ENCODE data around the gene TAS2R10. TPM values are rescaled to one million over a fixed set of nuclear protein-coding genes. Genes with fewer than 3 reads are reported as not detected.

The TAS2R10 gene
- polyA plus RNA-seq (2011; rRNA removed) (0.07 and 0.17 TPM in 2 replicates), polyA minus RNA-seq (2011; rRNA and poly(A)+ RNA removed) (0.66 and 1.1 TPM in 2 replicates)

DNA sequence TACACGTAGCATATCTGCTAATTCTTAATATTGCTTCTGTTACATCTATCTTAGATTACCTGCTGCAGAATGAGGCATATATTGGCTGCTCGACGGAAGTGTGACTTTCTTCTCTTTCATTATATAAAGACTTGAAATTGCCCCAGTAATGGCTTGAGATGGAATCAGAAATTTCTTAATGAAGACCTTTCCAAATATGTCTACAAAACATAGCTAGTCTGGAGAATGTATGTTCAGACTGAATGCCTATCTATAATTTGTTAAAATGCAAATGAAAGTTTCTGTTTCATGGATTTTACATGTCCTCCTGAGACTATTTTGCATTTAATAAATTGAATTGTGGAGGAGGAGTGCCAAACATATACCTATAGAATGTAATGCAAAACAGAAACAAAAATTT lies at the start of gene TAS2R10:
TAS2R10 (minus strand) TSS at position 101 of the 400 bp plus-strand sequence; CDS start at position 12, 89 bp downstream.
- H3K4me3 ChIP-seq (ENCODE audit: low read depth, low read length): no peak within 1 kb of the TSS
- TF ChIP-seq, protein P1, sequence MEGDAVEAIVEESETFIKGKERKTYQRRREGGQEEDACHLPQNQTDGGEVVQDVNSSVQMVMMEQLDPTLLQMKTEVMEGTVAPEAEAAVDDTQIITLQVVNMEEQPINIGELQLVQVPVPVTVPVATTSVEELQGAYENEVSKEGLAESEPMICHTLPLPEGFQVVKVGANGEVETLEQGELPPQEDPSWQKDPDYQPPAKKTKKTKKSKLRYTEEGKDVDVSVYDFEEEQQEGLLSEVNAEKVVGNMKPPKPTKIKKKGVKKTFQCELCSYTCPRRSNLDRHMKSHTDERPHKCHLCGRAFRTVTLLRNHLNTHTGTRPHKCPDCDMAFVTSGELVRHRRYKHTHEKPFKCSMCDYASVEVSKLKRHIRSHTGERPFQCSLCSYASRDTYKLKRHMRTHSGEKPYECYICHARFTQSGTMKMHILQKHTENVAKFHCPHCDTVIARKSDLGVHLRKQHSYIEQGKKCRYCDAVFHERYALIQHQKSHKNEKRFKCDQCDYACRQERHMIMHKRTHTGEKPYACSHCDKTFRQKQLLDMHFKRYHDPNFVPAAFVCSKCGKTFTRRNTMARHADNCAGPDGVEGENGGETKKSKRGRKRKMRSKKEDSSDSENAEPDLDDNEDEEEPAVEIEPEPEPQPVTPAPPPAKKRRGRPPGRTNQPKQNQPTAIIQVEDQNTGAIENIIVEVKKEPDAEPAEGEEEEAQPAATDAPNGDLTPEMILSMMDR (IDR thresholded peaks at IDR 0.05; ENCODE audit: insufficient read depth, low read depth, low read length): no peak
- DNase-seq (ENCODE audit: low read depth): no peak
- no peaks in the 10 kb centered on the region for H3K36me3 ChIP-seq (ENCODE audit: control insufficient read depth, insufficient read depth, low read length)
- CTCF ChIA-PET: interaction anchor here (1.3 kb wide), 1 partner anchor 60 kb away, joined by 3 read pairs; no protein-coding TSS in a partner anchor
- H3K27me3 ChIP-seq (ENCODE audit: control insufficient read depth, insufficient read depth, low read length): no peaks in the 10 kb centered on the region
- POLR2A ChIA-PET: no interaction called here

DNA sequence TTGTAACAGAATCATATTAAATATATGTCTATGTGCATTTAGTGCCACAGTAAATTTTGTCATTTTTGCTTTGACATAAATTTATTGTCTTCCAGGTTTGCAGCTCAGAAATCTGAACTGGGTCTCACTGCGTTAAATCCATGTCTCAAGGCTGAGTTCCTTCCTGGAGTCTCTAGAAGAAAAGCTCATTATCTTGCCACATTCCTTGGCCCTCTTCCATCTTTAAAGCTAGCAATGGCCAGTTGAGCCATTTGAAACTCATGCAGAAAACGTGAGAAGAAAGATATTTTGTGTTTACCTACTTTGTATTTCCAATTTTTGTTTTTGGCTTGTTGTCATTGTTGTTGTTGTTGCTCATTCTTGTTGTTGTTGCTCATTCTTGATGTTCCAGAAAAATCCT lies 47.2 kb upstream of the TAS2R10 start:
- DNase-seq (ENCODE audit: low read depth): no peak
- Histone ChIP-seq H3K27me3 (ENCODE audit: control insufficient read depth, insufficient read depth, low read length) (no peaks in the 10 kb centered on the region), H3K36me3 (ENCODE audit: control insufficient read depth, insufficient read depth, low read length) (no peaks in the 10 kb centered on the region), H3K4me3 (ENCODE audit: low read depth, low read length) (no peak overlapping the region)
- TF ChIP-seq, protein P1 (IDR thresholded peaks at IDR 0.05; ENCODE audit: insufficient read depth, low read depth, low read length): no peak
- CTCF ChIA-PET: interaction anchor here (1.2 kb wide), 1 partner anchor 12 kb away, joined by 3 read pairs; no protein-coding TSS in a partner anchor
- POLR2A ChIA-PET: no interaction called here

- no peak for DNase-seq (ENCODE audit: low read depth)
- Histone ChIP-seq H3K4me3 (ENCODE audit: low read depth, low read length) (no peak overlapping the region), H3K36me3 (ENCODE audit: control insufficient read depth, insufficient read depth, low read length) (no peaks in the 10 kb centered on the region), H3K27me3 (ENCODE audit: control insufficient read depth, insufficient read depth, low read length) (no peaks in the 10 kb centered on the region)
- ChIA-PET POLR2A (no interaction called here), CTCF (interaction anchor here (0.6 to 1.2 kb wide), 2 partner anchors 326 to 332 kb away, joined by 3 to 4 read pairs; no protein-coding TSS in a partner anchor)
- TF ChIP-seq, protein P1 (IDR thresholded peaks at IDR 0.05; ENCODE audit: insufficient read depth, low read depth, low read length): no peak
Observed at GRCh38 chr12:10867381-10867780, 41.2 kb upstream of the TAS2R10 start.

GRCh38 chr12:10863512-10864218 lies 37.5 kb upstream of the TAS2R10 start:
- H3K27me3 ChIP-seq (ENCODE audit: control insufficient read depth, insufficient read depth, low read length): no peaks in the 10 kb centered on the region
- TF ChIP-seq, protein P1 (IDR thresholded peaks at IDR 0.05; ENCODE audit: insufficient read depth, low read depth, low read length): no peak
- POLR2A ChIA-PET: no interaction called here
- H3K36me3 ChIP-seq (ENCODE audit: control insufficient read depth, insufficient read depth, low read length): no peaks in the 10 kb centered on the region; the same call in 1 of the 2 replicates
- no peak overlapping the region for H3K4me3 ChIP-seq (ENCODE audit: low read depth, low read length)
- no peak for DNase-seq (ENCODE audit: low read depth)
- CTCF ChIA-PET: no interaction called here

DNA sequence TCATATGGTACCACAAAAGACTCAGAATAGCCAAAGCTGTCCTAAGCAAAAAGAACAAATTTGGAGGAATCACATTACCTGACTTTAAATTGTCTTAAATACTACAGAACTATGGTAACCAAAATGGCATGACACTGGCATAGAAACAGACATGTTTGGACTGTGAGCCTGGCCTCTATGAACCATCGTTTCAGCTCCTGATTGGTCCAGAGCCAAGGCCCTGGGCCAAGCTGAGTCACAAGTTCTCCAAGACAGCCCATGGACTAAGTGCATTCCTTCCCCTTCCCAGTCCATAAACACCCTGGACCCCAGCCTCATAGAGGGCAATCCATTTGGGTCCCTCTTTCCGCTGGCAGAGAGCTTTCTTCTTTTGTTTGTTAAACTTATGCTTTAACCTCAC lies 35.2 kb upstream of the TAS2R10 start:
- Histone ChIP-seq H3K27me3 (ENCODE audit: control insufficient read depth, insufficient read depth, low read length) (no peaks in the 10 kb centered on the region), H3K4me3 (ENCODE audit: low read depth, low read length) (no peak overlapping the region), H3K36me3 (ENCODE audit: control insufficient read depth, insufficient read depth, low read length) (no peaks in the 10 kb centered on the region; the same call in 1 of the 2 replicates)
- TF ChIP-seq, protein P1 (IDR thresholded peaks at IDR 0.05; ENCODE audit: insufficient read depth, low read depth, low read length): no peak
- DNase-seq (ENCODE audit: low read depth): no peak
- ChIA-PET CTCF (interaction anchor here (1.2 kb wide), 1 partner anchor 12 kb away, joined by 3 read pairs; no protein-coding TSS in a partner anchor), POLR2A (no interaction called here)

Measured in BJ (cell line).